Astrocyte (in vitro differentiated cells and primary cell): ENCODE measurements around the gene DYNC1LI1. TPM values are rescaled to one million over a fixed set of nuclear protein-coding genes. Genes with fewer than 3 reads are reported as not detected.

Source experiments
- DNase-seq: peaks from one replicate; pipeline ENCODE4 v3.0.0-alpha.2; 2010; ENCODE audit warnings: low read depth
- FAIRE-seq: peaks from 2 replicates; lab custom pipeline; 2011; peaks lifted over from hg19 to GRCh38; lab: Jason Lieb, UNC
- H2AFZ ChIP-seq: 2 replicates; pipeline ENCODE4 v1.6.0; 2012; ENCODE audit warnings: low read depth, low read length, inconsistent platforms
- H3K27ac ChIP-seq: 2 replicates; pipeline ENCODE4 v1.5.1; 2011; ENCODE audit warnings: low read depth, low read length, inconsistent platforms
- H3K27me3 ChIP-seq: 2 replicates; pipeline ENCODE4 v1.6.0; 2011; ENCODE audit warnings: low read length, inconsistent platforms; ENCODE audit not compliant: insufficient read depth
- H3K36me3 ChIP-seq: 2 replicates; pipeline ENCODE4 v1.5.1; 2011; ENCODE audit warnings: low read length, inconsistent platforms; ENCODE audit not compliant: insufficient read depth
- H3K4me1 ChIP-seq: 2 replicates; pipeline ENCODE4 v1.5.1; 2011; ENCODE audit warnings: low read length, inconsistent platforms; ENCODE audit not compliant: insufficient read depth
- H3K4me2 ChIP-seq: 2 replicates; pipeline ENCODE4 v1.6.0; 2012; ENCODE audit warnings: low read length, inconsistent platforms
- H3K4me3 ChIP-seq: 2 replicates; pipeline ENCODE4 v1.5.1; 2011; ENCODE audit warnings: low read depth, mild to moderate bottlenecking, low read length, inconsistent platforms; ENCODE audit not compliant: insufficient read depth
- H3K79me2 ChIP-seq: 2 replicates; pipeline ENCODE4 v1.6.0; 2012; ENCODE audit warnings: mild to moderate bottlenecking, low read length, inconsistent platforms; ENCODE audit not compliant: insufficient read depth
- H3K9ac ChIP-seq: 2 replicates; pipeline ENCODE4 v1.6.0; 2012; ENCODE audit warnings: mild to moderate bottlenecking, low read length, inconsistent platforms
- H3K9me3 ChIP-seq: 2 replicates; pipeline ENCODE4 v1.5.1; 2012; ENCODE audit warnings: low read depth, mild to moderate bottlenecking, low read length, inconsistent platforms; ENCODE audit not compliant: insufficient read depth
- H4K20me1 ChIP-seq: 2 replicates; pipeline ENCODE4 v1.6.0; 2012; ENCODE audit warnings: low read length, inconsistent platforms; ENCODE audit not compliant: insufficient read depth
- H3K27ac Mint-ChIP-seq: one replicate; pipeline ENCODE4 v1.8.0; 2021; ENCODE audit warnings: mild to moderate bottlenecking, mixed read lengths; ENCODE audit not compliant: unreplicated experiment
- H3K27me3 Mint-ChIP-seq: one replicate; pipeline ENCODE4 v1.8.0; 2021; ENCODE audit warnings: low read depth, mixed read lengths; ENCODE audit not compliant: unreplicated experiment
- H3K36me3 Mint-ChIP-seq: one replicate; pipeline ENCODE4 v1.8.0; 2021; ENCODE audit warnings: low read depth, mixed read lengths; ENCODE audit not compliant: unreplicated experiment
- H3K4me1 Mint-ChIP-seq: one replicate; pipeline ENCODE4 v1.8.0; 2021; ENCODE audit warnings: low read depth, mixed read lengths; ENCODE audit not compliant: unreplicated experiment
- H3K4me3 Mint-ChIP-seq: one replicate; pipeline ENCODE4 v1.8.0; 2021; ENCODE audit warnings: mild to moderate bottlenecking, moderate library complexity, mixed read lengths; ENCODE audit not compliant: unreplicated experiment
- H3K9me3 Mint-ChIP-seq: one replicate; pipeline ENCODE4 v1.8.0; 2021; ENCODE audit warnings: mild to moderate bottlenecking, mixed read lengths; ENCODE audit not compliant: unreplicated experiment
- CTCF ChIP-seq: IDR thresholded peaks from 2 replicates; pipeline ENCODE4 v1.5.1; 2011; ENCODE audit warnings: low read depth, mild to moderate bottlenecking, inconsistent platforms, low read length, moderate library complexity; ENCODE audit not compliant: insufficient read depth
- EZH2 ChIP-seq: IDR thresholded peaks from 2 replicates; pipeline ENCODE4 v1.6.1; 2012; ENCODE audit warnings: mild to moderate bottlenecking, low read length, inconsistent platforms; ENCODE audit not compliant: insufficient read depth
- total RNA-seq: library from RNA; stranded (reverse); gene quantifications from 2 replicates; pipeline ENCODE4 v1.2.1, GENCODE V29; 2021

Gene DYNC1LI1
- total RNA-seq, 1 donor from 2014 or later, result 43.0 TPM

- H3K79me2 ChIP-seq, result no peaks in the 10 kb centered on the region
- FAIRE-seq, result no peak
- H3K4me3 Mint-ChIP-seq, result no peak overlapping the region
These were observed 23.4 kb upstream of the DYNC1LI1 start for GRCh38 chr3:32593903-32594525.

GRCh38 chr3:32592696-32593353 lies 22.2 kb upstream of the DYNC1LI1 start:
- no peak overlapping the region for H3K4me3 ChIP-seq
- FAIRE-seq (no peak), DNase-seq (no peak)
- no peaks in the 10 kb centered on the region for H3K36me3 Mint-ChIP-seq
- no peak overlapping the region for H3K27ac ChIP-seq
- H3K27me3 Mint-ChIP-seq, result peaks cover 3% of the 10 kb centered on the region
- no peaks in the 10 kb centered on the region for H3K4me1 ChIP-seq
- no peaks in the 10 kb centered on the region for H4K20me1 ChIP-seq
- peaks cover 2% of the 10 kb centered on the region for H3K4me1 Mint-ChIP-seq
- H3K36me3 ChIP-seq, result no peaks in the 10 kb centered on the region
- H3K9ac ChIP-seq, result no peak overlapping the region
- peaks cover 11% of the 10 kb centered on the region for H3K27me3 ChIP-seq
- H2AFZ ChIP-seq, result no peak overlapping the region
- H3K27ac Mint-ChIP-seq, result no peak overlapping the region
- no peak overlapping the region for H3K4me3 Mint-ChIP-seq
- H3K9me3 Mint-ChIP-seq, result no peaks in the 10 kb centered on the region
- TF ChIP-seq EZH2 (no peak), CTCF (no peak)
- H3K4me2 ChIP-seq, result no peak overlapping the region
- H3K9me3 ChIP-seq, result no peaks in the 10 kb centered on the region
- no peaks in the 10 kb centered on the region for H3K79me2 ChIP-seq

More at GRCh38 chr3:32593903-32594525, 23.4 kb upstream of the DYNC1LI1 start:
- Histone ChIP-seq H3K4me1 (no peaks in the 10 kb centered on the region), H3K27ac (no peak overlapping the region), H2AFZ (no peak overlapping the region), H4K20me1 (no peaks in the 10 kb centered on the region), H3K27me3 (peaks cover 11% of the 10 kb centered on the region), H3K9ac (no peak overlapping the region), H3K36me3 (no peaks in the 10 kb centered on the region), H3K4me2 (no peak overlapping the region), H3K9me3 (no peaks in the 10 kb centered on the region), H3K4me3 (no peak overlapping the region)
- H3K27me3 Mint-ChIP-seq, result peaks cover 3% of the 10 kb centered on the region
- no peak overlapping the region for H3K27ac Mint-ChIP-seq
- peaks cover 2% of the 10 kb centered on the region for H3K4me1 Mint-ChIP-seq
- TF ChIP-seq EZH2 (no peak), CTCF (no peak)
- DNase-seq, result peak; percentile 53
- no peaks in the 10 kb centered on the region for H3K9me3 Mint-ChIP-seq
- no peaks in the 10 kb centered on the region for H3K36me3 Mint-ChIP-seq

- Histone ChIP-seq H3K27me3 (peaks cover 11% of the 10 kb centered on the region), H3K27ac (no peak overlapping the region), H4K20me1 (no peaks in the 10 kb centered on the region), H3K36me3 (no peaks in the 10 kb centered on the region), H3K4me2 (no peak overlapping the region), H3K79me2 (no peaks in the 10 kb centered on the region), H3K9me3 (no peaks in the 10 kb centered on the region), H3K9ac (no peak overlapping the region), H3K4me3 (no peak overlapping the region), H2AFZ (no peak overlapping the region), H3K4me1 (no peaks in the 10 kb centered on the region)
- no peak for TF ChIP-seq EZH2
- no peak for TF ChIP-seq CTCF
- H3K9me3 Mint-ChIP-seq, result no peaks in the 10 kb centered on the region
- H3K36me3 Mint-ChIP-seq, result no peaks in the 10 kb centered on the region
- no peak for DNase-seq
- H3K4me3 Mint-ChIP-seq, result no peak overlapping the region
- no peak overlapping the region for H3K27ac Mint-ChIP-seq
- no peak for FAIRE-seq
- H3K27me3 Mint-ChIP-seq, result peaks cover 2% of the 10 kb centered on the region
- H3K4me1 Mint-ChIP-seq, result peaks cover 2% of the 10 kb centered on the region
These were observed 21.4 kb upstream of the DYNC1LI1 start for GRCh38 chr3:32592011-32592410.
